ENCODE results near the gene PDE4D.
A peak's percentile ranks its signal among the peaks of the same experiment; 100 is the strongest.

DNA sequence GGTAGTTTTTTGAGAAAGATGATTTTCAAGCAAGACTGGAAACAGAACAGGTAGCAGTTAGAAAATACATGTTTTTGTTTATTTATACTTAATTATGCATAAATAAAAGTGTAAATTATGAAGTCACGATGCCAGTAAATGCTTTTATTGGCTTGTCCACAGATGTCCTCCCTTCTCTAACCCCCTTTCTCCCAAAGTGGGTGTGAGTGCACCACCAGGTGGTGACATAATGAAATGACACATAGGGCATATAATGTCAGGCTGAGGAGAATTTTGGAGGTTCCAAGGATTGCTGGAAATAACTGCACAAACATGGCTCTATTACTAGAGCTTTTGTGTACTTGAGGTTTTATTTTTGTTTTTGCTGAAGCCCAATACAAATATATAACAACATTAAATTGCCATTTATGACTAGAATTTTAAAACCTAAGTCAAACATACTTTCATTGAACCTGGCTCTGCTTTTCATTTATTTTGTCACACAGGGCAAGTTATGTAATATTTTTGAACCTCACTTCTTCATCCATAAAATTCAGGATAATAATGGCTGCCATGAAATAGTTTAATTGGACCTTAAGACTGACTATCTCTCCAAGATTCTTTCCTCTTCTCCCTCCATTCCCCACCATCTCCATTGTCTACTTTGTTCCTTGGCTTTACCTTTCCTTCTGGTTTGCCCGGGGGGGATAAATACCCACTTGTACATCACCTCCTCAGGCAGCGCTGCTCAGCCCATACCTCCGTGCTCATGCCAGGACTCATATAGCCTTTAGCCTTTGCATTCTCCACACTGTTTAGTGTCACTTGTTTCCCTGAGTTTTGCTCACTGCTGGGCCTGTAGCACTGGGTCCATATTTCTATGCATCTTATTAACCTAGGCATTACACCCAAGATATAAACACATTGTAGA, 168.8 kb downstream of the PDE4D start:
- TF ChIP-seq, protein P1, sequence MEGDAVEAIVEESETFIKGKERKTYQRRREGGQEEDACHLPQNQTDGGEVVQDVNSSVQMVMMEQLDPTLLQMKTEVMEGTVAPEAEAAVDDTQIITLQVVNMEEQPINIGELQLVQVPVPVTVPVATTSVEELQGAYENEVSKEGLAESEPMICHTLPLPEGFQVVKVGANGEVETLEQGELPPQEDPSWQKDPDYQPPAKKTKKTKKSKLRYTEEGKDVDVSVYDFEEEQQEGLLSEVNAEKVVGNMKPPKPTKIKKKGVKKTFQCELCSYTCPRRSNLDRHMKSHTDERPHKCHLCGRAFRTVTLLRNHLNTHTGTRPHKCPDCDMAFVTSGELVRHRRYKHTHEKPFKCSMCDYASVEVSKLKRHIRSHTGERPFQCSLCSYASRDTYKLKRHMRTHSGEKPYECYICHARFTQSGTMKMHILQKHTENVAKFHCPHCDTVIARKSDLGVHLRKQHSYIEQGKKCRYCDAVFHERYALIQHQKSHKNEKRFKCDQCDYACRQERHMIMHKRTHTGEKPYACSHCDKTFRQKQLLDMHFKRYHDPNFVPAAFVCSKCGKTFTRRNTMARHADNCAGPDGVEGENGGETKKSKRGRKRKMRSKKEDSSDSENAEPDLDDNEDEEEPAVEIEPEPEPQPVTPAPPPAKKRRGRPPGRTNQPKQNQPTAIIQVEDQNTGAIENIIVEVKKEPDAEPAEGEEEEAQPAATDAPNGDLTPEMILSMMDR (IDR thresholded peaks at IDR 0.05): peak; percentile 77
- TF ChIP-seq POLR2AphosphoS5 (IDR thresholded peaks at IDR 0.05; ENCODE audit: low read depth, low read length): no peak
- TF ChIP-seq, protein P2, sequence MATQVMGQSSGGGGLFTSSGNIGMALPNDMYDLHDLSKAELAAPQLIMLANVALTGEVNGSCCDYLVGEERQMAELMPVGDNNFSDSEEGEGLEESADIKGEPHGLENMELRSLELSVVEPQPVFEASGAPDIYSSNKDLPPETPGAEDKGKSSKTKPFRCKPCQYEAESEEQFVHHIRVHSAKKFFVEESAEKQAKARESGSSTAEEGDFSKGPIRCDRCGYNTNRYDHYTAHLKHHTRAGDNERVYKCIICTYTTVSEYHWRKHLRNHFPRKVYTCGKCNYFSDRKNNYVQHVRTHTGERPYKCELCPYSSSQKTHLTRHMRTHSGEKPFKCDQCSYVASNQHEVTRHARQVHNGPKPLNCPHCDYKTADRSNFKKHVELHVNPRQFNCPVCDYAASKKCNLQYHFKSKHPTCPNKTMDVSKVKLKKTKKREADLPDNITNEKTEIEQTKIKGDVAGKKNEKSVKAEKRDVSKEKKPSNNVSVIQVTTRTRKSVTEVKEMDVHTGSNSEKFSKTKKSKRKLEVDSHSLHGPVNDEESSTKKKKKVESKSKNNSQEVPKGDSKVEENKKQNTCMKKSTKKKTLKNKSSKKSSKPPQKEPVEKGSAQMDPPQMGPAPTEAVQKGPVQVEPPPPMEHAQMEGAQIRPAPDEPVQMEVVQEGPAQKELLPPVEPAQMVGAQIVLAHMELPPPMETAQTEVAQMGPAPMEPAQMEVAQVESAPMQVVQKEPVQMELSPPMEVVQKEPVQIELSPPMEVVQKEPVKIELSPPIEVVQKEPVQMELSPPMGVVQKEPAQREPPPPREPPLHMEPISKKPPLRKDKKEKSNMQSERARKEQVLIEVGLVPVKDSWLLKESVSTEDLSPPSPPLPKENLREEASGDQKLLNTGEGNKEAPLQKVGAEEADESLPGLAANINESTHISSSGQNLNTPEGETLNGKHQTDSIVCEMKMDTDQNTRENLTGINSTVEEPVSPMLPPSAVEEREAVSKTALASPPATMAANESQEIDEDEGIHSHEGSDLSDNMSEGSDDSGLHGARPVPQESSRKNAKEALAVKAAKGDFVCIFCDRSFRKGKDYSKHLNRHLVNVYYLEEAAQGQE (IDR thresholded peaks at IDR 0.05; ENCODE audit: insufficient read depth in 1 of 2, low read depth in 2 of 2, low read length in 1 of 2): no peak
- TF ChIP-seq SIN3A (IDR thresholded peaks at IDR 0.05; ENCODE audit: borderline replicate concordance, insufficient read depth, low read depth, low read length): no peak
- no peak for TF ChIP-seq TCF7L2 (IDR thresholded peaks at IDR 0.05; ENCODE audit: low read depth, low read length)
